HG03521 (cell line): ENCODE measurements around the gene PKDREJ.

Experiments
- ATAC-seq: cut with Tn5 transposase; IDR thresholded peaks from one replicate; pipeline ENCODE4 v1.9.1; 2021; ENCODE audit warnings: mild to moderate bottlenecking, moderate library complexity; ENCODE audit not compliant: unreplicated experiment

PKDREJ gene

GRCh38 chr22:46290121-46290842 lies 27.1 kb upstream of the PKDREJ start:
- ATAC-seq, result no peak

GRCh38 chr22:46289244-46289891 lies 26.2 kb upstream of the PKDREJ start:
- ATAC-seq, result no peak

DNA sequence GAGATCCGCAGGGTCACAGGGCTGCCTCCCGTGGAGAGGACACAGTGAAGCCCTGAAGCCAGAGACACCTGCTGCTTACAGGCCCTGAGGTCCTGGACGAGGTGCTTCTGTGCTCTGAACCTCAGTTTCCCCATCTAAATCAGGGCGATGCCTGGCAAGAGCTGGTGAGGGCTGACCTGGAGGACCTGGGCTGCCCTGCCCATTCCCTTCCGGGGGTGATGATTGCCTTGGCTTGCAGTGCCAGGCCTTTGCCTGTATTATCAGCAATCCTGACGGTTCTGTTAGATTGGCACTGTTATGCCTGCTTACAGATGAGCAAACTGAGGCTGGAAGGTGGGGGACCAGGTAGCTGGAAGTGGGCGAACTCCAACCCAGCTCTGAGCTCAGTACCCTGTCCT lies 25.7 kb upstream of the PKDREJ start:
- no peak for ATAC-seq

DNA sequence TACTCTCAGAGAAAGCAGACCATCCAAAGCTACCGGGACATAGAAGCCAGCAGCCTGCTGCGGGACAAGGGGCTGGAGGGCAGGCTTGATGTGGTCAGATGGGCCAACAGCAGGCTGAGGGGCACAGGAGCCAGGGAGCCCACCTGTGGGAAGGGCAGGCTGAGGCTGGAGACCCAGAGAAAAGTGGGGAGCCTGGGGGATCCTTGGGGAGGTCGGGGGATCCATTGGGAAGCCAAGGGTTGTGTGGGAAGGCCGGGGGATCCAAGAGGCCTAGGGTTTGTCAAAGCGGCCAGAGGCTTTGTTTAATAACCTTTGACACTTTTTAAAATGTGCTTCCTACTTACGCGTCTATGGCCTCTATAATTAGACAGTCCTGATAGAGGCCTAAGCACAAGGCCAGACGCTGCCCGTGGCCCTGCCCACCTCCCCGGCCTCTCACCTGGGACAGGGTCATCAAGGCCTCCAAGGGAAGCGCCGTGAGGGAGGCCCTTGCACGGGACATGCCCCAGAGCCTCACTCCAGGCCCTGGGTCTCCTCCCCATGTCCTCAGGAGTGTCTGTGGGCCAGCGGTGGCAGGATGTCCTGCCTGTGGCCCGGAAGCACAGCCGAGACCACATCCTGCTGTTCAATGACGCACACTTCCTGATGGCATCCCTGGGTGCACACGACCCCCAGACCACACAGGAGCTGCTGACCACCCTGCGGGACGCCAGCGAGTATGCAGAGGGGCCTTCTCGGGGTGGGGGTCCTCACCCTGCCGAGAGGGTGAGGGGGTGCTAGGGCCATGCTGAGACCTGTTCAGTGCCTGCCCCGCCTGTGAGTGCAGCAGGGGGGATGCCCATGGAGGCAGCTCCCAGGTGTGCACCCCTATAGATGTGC lies 25.0 kb upstream of the PKDREJ start:
- peak; percentile 44 for ATAC-seq

DNA sequence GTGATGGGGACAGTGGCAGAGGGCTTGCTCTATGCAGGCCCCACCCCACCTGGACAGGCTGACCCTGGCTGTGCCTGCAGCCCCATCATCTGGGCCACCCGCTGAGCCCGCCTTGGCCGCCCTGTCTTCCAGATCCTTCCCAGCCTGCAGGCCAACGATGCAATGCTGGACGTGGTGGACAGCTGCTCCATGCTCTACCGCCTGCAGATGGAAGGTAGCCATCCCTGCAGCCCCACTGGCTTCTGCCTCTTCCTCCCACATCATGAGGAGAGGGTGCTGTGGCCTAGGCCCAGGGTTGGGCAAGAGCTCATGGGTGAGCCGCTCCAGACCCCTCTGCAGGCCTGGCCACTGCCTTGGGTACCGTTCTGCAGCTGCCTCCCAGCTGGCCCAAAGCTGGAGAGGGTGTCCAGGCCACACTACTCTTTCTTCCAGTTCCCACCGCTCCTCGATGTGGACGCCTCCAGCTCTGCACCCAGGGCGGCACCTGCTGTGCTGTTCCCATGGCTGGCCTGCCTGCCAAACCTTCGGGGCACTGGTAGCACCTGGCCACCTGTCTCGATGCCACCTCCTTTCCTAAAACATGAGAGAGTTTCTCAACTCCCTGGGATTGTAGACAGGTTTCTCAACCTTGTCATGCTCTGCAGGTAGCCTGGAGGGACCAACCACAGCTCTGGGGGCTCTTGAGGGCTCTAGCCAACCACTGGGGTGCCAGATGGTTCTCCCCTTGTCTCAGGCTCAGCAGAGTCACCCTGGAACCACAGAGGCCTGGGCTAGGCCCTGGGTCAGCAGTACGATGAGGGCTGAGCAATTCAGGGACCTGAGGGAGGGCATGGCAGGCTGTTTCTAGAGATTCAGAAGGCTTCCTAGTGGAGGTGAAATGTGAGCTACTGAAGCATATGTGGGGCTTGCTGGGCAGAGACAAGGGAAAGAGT lies 24.1 kb upstream of the PKDREJ start:
- ATAC-seq, result no peak

DNA sequence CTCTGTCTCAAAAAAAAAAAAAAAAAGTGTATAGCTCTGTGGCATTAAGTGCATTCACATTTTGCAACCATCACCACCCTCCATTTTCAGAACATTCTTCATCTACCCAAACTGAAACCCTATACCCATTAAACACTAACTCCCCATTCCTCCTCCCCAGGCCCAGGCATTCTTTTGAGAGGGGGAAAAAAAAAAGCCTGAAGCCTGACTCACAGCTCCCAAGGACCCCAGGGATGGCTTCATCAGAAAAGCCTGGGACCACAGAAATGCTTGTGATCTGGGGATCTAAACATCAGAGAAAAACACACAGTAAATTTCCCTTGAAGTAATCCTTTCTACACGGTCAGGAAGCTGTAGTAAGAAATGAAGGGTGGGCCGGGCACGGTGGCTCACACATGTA lies 22.9 kb upstream of the PKDREJ start:
- no peak for ATAC-seq

DNA sequence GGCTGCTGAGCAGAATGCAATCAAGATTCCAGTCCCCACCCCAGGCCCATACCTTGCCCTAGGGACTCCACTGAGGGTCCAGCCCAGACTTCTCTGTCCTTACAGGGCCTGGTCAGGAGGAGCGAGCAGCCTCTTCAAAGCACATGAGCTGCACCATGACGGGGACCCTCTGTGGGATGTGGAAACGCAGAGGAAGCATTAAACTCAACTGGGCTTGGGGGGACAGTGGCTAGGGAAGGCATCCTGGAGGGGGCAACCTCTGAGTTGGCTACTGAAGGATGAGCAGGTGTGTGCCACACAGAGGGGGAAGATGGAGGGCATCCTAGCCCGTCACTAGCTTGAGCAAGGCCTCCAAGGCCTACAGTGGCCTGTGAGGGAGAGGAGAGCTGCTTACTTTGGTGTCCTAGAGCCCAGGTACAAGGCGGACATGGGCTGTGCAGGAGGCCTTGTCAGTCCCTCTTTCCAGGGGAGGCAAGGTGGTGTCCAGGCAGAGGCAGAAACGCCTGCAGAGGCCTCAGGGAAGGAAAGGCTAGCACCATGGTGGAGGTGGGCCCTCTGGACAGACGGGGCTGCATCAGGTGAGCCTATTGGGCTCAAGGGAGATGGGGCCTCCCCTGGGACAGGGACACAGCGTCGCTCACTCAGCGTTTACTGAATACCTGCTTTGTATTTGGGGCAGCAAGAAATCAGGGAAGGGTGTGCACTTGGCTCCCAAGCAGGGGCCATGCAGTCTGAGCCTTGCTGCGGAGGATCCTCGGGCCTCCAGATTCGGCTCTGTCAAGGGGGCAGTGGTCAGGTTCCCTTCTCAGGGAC lies 18.9 kb upstream of the PKDREJ start:
- no peak for ATAC-seq

GRCh38 chr22:46280999-46281623 lies 18.0 kb upstream of the PKDREJ start:
- ATAC-seq, result no peak

GRCh38 chr22:46280063-46280817 lies 17.1 kb upstream of the PKDREJ start:
- no peak for ATAC-seq

DNA sequence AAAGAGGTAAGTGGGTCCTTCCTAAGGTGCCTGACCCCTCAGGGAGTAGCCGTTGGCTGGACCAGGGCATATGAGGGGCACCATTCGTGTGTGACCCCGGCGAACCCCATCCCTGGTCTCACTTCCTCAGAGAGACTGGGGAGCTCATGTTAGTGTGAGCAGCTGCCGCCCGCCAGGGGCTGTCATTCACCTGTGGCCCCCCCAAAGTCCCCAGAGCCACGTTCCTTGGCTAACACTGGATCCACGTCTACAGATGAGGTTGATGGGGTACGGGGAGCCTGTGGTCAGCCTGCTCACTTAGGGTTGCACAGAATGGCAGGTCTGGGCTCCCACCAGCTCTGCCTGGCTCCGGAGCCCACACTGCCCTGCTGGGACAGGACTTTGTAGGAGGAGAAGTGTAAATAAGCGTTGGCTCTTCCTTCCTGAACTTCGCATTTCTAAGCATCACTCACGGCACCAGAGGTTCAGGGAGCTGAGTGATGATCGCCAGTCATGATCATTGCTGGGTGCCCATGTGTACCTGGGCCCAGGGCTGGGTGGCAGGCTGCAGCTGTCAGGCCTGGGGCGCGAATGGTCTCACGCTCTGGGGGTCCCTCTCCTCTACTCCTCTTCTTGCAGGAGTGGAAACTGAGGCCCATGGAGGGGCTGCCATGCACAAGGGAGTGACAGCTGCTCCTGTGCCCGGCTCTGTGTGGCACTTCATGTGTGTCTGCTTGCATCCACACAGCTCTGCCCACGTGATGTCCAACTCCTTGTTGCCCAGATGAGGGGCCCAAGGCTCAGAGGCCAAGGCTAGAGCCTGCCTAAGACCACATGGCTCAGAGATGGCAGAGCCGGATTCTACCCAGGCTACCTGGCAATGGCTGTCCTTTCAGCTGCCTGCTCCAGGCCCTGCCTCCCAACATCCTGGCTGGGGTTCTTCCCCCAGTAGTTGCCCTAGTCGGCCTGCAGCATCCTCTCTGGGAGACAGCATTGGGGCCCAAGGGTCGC lies 15.8 kb upstream of the PKDREJ start:
- ATAC-seq, result no peak

GRCh38 chr22:46276563-46276962 lies 13.4 kb upstream of the PKDREJ start:
- no peak for ATAC-seq

DNA sequence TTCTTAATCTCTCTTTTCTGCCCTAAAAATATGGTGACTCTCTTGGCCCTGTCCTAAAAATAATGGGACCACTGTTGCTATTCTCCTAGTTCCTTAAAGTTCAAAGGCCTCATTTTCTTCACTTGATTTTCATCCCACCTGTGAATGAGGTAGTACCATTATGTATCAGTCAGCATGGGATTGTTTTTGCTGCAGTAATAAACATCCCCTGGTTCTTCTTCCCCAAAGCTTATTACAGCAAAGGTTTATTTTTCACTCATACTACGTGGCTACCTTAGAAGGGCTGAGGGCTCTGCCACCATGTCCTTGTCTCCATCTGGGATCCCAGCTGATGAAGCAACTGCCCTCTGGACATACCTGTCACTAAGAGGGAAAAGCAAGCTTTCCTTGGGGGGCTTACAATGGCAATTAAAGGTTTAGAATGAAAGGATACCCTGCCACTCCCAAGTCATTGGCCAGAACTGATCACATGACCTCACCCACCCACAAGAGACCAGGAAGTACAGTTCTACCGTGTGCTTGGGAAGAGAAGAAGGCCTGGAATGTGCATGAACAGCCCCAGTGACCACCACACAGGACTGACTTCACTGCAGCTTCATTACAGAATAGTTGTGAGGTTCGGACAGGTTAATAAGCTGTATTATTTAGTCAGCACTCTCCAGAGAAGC lies 12.4 kb upstream of the PKDREJ start:
- ATAC-seq, result no peak

- no peak for ATAC-seq
Measured at GRCh38 chr22:46274381-46274780, 11.2 kb upstream of the PKDREJ start.

DNA sequence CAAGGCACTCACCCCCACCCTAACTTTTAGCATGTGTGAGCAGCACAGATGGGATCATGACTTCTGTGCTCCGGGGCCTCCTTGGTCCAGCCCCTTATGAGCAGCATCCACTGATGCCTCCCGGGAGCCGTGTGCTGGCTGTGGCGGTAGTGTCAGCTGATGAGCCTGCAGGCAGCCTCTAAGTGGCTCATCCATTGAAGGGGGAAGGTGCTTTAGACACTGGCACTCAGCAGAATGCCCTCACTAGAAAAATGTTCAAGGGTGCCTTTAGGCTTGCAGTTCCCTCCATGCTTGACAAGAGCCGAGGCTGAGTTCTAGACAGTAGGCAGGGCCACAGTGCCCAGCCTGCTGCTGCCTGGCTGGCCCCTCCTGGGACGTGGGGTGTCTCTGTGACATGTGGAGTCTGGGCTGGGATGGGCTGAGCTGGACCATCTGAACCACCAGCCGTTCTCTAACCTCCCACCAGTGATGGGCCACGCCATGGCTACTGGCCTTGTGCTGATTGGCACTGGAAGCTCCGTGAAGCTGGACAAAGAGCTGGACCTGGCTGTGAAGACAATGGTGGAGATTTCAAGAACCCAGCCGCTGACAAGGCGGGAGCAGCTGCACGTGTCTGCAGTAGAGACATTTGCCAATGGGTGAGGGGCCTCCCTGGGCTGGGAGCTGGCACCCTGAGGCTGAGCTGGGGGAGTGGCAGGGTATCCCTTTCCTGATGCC lies 10.4 kb upstream of the PKDREJ start:
- no peak for ATAC-seq

DNA sequence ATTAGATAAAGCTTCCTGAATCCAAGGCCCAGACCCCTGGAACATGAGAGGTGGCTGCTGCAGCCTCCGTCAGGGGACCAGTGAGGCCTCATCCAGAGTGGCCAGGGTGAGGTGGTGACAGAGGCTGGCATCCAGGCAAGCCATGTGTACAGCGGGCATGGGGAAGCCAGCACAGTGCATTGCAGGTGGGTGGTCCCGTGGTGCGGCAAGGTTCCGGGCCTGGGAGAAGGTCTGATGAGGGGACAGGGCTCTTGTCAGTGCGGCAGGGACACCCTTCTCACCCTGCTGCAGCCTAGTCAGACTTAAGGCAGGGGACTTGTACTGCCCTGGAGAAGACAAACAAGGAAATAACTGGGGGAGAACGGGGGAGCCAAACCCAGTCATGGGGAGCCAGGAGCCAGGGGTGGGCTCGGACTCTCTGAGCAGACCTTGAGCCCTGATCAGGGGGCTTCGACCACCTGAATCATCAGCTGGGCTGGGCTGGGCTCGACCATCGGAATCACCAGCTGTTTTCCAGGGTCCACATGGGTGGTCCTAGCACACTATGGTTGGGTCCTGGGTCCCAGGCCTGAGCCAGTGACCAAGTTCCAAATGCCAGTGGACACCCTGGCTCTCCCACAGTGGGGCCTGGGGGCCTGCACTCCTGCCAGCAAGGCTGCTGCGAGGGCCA lies 9.8 kb upstream of the PKDREJ start:
- ATAC-seq, result no peak

DNA sequence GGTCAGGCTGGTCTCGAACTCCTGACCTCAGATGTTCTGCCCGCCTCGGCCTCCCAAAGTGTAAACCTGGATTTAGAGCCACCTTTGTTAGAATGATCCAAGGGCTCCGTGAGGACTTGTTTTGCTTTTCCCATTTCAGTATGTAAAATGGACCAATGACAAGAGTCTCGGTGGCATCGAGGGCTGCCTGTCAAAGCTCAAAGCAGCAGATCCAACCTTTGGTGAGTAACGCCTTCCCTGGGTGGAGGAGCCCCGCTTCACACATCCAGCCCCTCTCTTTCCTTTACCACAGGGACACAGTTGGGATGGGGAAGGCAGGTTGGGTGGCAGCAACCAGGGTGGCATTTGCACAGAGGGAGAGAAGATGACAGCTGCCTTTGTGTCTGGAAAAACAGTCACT lies 9.1 kb upstream of the PKDREJ start:
- ATAC-seq, result no peak
